Muscle of back (tissue), 11 donors: ENCODE measurements around the gene SEMA5B. TPM values are rescaled to one million over a fixed set of nuclear protein-coding genes. Genes with fewer than 3 reads are reported as not detected.

Experiments
- DNase-seq, 3 donors: peaks; one replicate each; pipeline versions ENCODE4 v3.0.0 to v3.0.0-alpha.2; 2013
- polyA plus RNA-seq, 10 donors: library from polyadenylated mRNA; unstranded; fragments of 120-200 nt; gene quantifications; one replicate each; pipeline ENCODE4 v1.2.1, GENCODE V29; 2013; ENCODE audit not compliant: insufficient read length in 10 of 10

SEMA5B gene
- polyA plus RNA-seq, 10 donors: 17.2 to 35.6 (median 24.2) TPM

DNA sequence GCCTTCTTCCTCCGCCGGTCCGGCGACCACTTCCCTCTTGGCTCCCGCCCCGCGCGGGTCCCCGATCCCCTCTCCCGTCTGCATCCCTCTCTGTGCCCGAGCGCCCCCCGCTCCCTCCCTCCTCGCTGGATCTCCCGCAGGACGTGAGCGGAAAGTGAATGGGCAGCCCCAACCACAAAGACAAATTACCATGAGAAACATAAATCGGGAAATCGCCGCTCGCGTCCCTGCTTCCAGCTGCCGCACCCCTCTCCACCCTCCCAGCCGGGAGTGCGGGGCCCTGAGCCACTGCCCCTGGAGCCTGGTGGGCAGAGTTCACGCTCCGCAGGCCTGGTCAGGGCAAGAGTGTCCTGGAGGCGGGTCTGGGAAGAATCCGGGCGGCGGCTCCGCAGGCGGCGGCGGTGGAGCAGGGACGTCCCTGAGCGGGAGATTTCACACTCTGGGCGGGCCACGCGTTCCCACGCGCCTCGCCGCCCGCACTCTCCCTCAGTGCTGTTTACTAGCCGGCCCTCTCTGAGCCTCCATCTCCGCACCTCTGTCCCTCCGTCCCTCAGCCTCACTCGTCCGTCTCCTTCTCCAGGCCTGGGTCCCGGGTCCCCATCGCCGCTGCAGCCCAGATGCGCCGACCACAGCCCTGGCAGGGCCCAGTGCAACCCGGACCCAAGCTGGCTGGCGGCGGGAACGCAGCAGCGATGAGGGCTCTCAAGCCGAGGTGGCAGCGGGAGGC, 835 bp downstream of the SEMA5B start:
- peak in 2 of 3 donors; percentile 13 to 68 for DNase-seq

GRCh38 chr3:123025642-123026521, 1.7 kb downstream of the SEMA5B start:
- peak in 1 of 3 donors; percentile 58 for DNase-seq

DNA sequence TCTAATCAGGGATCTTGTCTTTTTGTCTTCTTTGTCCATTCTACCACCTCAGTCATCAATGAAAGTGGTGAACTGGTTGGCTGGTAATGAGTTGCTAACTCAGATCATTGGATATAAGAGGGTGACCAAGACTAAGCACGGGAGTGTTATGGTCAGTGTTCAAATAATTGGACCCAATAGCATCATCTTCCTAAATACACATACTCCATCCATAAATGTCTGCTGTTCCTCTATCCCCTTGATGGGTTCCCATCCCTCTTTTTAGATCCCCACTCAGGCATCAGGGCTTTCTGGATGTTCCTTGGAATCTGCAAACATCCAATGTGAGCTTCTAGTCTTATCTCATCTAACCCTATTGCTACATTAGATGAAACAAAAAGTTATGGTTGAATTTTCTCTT, 3.5 kb downstream of the SEMA5B start:
- DNase-seq: no peak

- no peak for DNase-seq
These were observed 5.5 kb downstream of the SEMA5B start for GRCh38 chr3:123021996-123022510.

DNA sequence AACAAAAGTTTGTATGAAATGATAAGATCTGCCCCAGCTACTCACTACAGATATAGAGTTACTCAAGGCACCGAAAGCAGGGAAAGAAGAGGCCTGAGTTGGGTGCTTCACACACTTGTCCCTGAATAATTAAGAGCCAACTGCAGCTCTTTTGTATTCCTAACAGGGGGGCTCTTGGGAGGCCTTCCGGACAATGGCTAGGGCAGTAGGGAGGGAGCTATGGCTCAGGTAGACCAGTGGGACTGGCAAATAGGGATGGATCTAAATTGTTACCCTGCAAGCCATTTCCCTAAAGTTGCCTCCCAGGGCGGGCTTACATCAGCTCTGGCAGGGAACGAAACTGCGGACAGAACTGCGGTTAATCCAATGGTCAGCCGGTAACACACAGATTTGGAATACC, 6.2 kb downstream of the SEMA5B start:
- DNase-seq: no peak

DNA sequence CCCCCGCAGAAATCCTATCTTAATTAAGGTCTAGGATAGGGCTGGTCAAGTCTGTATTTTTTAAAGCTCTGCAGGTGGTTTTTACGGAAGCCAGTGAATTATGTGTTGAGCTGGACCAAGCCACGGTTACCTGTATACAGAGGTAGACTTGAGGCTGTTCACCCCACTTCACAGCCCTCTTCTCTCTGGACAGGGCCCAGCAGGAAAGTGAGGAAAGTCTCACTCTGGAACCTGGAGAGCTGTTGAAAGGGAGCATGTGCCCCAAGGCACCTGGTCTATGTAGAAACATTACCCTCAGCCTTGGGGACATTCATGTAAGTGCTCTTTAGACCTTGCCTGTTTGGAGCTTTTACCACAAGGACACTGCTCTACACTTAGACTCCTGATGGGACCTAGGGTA, 6.9 kb downstream of the SEMA5B start:
- DNase-seq: no peak

GRCh38 chr3:123019591-123019990, 8.0 kb downstream of the SEMA5B start:
- DNase-seq: no peak

- DNase-seq: no peak
These were observed 8.4 kb downstream of the SEMA5B start for GRCh38 chr3:123019161-123019560.

DNA sequence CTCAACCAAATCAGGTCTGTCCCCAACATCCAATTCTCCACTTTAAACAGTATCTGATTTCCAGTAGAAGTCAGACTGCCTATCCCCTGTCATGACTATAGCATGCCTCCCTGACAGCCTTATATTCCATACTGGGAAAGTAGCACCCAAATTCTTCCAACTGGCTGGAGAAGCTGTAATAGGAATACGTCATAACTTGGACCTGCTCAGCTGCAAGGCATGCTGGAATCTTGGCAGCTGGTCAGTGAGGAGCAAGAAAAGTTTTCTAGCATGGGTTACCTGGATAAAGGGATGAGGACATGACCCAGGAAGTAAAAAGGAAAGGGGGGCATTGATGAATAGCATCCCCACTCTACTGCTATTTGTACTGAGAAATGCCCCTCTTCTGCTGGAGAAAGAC, 8.9 kb downstream of the SEMA5B start:
- no peak for DNase-seq

DNA sequence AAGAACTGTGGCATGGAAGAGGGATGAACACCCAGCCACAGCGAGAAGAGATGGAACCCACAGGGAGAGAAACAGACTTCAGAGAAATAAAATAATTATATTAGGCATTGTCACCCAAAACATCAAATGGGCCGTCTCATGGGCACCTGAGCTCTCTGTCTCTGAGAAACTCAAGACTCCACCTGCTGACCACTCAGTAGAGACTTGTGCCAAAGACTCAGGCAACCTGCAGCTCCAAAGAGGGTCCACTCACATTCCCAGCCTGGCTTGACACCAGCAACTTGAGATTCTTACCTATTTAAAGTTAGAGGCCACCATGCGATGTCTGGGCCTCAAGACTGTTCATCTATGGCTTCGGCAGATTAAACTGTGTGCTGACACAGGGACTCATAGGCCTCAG, 12.0 kb downstream of the SEMA5B start:
- no peak for DNase-seq

DNA sequence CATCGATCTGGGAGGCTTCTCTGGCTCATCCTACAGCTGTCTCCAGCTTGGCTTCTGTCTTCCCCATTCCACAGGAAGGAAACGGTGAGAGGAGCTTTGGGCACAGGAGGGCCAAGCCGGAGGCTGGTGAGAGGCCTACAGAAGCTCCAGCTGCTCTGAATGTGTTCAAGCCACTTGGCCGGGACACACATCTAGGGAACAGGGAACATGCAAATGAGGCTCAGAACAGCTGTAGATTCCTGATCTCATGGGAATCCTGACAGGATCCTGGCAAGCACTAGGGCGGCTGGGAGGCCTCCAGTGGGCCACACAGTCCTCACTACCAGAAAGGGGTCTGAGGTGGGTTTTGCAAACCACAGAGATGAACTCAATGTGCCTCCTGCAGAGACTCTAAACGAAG, 13.7 kb downstream of the SEMA5B start:
- DNase-seq: peak in 1 of 3 donors; percentile 64

- no peak for DNase-seq
These were observed 14.9 kb downstream of the SEMA5B start for GRCh38 chr3:123012652-123013051.

- DNase-seq: no peak
These were observed 16.1 kb downstream of the SEMA5B start for GRCh38 chr3:123011447-123011846.

DNA sequence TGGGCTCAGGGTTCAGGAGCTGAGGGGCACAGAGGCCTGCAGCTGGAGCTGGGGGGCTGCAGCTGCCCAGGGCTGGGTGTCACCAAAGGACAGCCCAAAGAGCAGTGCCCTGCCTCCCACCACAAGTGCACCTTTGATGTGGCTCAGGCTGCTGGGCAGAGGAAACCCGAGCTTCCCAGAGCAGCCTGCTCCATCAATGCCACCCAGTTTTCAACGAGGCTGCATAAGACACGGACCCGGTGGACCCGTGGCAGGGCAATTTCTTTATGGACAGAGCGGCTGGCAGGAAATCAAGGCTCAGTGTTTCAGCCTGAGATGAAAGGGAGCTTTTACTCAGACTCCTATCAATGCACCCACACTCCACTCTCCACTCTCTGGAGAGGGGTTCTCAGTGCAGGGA, 18.7 kb downstream of the SEMA5B start:
- no peak for DNase-seq

- no peak for DNase-seq
These were observed 21.0 kb downstream of the SEMA5B start for GRCh38 chr3:123006609-123007008.

- DNase-seq: no peak
These were observed 22.3 kb downstream of the SEMA5B start for GRCh38 chr3:123005291-123005690.

DNA sequence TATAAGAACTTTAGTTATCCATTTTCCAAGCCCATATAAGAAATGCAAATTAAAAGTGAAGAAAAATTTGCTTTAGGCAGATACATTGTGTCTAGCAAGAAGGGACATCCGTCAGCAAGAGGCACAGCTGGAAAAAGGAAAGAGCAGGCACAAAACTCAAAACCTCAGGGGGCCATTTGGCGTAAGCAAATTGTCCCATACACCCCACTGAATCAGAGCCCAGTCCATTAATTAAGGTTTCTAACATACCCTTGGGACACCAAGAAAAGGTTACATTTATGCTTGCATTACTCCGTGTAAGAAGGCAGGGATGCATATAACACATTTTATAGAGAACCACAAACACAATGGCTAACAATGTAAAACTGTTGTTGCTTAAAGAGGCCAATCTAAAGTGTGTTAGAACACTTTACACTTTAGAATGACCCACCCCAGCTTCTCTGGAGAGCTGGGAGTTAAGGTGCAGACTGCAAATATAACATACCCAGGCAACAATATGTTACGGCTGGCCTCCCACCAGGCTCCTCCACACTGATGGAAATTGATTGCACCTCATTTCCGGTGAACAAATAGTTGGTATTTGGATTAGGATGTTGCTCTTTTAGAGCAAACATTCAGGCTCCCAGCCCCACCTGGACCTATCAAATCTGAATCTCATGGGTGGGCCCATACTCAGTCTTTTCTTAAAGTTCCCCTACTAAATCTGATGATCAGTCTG, 23.2 kb downstream of the SEMA5B start:
- no peak for DNase-seq

DNA sequence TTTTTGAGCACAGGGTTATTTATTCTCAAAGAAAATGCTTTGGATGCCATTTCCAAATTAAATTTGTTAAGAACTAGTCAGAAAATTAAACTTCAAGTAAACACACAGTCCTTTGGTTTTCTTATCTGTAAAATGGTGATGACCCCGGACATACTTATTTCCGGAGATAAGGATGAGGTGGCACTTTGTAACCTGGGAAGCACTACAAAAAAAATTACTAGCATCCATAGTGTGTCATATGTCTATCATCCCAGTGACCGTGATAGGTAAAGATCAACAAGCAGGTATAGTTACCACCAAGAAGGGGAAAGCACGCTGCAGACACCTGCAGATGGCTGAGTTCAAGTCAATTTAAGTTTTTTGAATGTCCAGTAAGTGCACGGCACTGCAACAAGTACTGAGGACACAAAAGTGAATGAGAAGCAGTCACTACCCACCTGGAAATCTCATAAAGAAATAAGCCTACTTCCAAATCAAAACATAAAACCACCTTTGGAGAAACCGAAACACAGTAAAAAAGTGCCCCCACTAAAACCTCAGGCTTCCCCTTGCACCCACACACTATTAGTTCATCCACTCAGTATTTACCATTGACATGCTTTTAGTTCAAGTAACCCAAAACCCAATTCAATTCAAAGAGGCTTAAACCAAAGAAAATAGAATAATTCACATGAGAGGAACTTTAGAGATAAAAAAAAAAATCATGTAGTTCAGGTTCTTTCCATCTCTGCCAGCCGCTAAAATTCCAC, 24.6 kb downstream of the SEMA5B start:
- DNase-seq: no peak

DNA sequence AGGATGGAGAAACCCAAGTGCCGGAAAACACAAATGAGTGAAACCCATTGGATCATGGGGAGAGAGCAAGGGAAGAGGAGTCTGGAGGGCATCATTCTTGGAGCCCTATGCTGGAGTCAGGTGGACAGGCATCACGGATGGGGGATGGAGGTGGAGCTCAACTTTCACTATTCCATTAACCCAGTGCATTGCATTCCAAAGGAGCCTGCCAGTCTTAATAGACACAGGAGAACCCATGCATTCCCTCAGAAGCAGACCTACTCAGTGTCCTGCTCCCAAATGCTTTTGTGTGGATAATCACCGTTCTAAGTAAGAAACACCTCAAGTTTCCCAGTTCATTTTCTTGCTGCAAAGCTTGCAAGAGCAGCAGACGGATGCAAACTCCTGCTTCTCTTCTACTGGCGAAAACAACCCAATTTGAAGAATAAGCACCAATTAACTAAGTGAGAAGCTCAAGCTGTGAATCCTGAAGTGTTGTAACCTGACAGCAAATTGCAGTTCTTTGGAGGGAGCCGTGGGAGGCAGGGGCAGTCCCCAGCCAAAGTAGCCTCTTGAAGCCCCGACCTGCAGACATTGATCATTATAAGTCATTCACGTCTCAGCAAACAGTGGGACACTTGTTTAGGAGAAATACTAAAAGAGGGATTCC, 25.3 kb downstream of the SEMA5B start:
- DNase-seq: no peak

- no peak for DNase-seq
These were observed 28.7 kb downstream of the SEMA5B start for GRCh38 chr3:122998856-122999255.

DNA sequence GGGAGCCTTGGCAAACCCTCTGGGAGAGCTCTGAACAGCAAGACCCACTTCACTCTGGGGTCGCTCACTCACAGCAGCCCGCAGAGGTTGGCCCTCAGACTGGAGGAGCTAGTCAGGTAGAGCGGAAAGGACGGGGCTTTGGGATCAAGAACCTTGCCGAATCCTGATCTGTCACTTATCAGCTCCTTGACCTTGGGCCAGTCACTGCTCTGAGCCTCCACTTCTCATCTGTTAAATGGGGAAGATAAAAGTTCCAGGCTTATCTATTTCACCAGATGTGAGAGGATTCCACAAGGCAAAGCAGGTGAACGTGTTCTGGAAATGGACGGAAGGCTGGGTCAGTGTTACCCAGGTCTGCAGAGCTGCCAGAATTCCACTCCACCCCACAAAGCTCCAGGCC, 29.4 kb downstream of the SEMA5B start:
- DNase-seq: no peak
